Suppressor macrophage treated with lipopolysaccharide for 1 hour (primary cell): ENCODE results near the gene IL31RA.
"Not testable (repeated sequence)": the region's sequence is repeated elsewhere in the genome, so short reads cannot be mapped to it uniquely, and the experiment has no call there.

Experiments used
- DNase-seq, 3 donors: peaks; one replicate each; pipeline ENCODE4 v3.0.0-alpha.2; 2020 to 2022

The IL31RA gene

GRCh38 chr5:55927861-55928655, 76.9 kb downstream of the IL31RA start:
- no peak for DNase-seq

- no peak for DNase-seq
Observed at GRCh38 chr5:55929020-55929799, 78.1 kb downstream of the IL31RA start.

GRCh38 chr5:55932700-55933099, 81.5 kb downstream of the IL31RA start:
- peak in 1 of 3 donors; percentile 2 for DNase-seq

DNA sequence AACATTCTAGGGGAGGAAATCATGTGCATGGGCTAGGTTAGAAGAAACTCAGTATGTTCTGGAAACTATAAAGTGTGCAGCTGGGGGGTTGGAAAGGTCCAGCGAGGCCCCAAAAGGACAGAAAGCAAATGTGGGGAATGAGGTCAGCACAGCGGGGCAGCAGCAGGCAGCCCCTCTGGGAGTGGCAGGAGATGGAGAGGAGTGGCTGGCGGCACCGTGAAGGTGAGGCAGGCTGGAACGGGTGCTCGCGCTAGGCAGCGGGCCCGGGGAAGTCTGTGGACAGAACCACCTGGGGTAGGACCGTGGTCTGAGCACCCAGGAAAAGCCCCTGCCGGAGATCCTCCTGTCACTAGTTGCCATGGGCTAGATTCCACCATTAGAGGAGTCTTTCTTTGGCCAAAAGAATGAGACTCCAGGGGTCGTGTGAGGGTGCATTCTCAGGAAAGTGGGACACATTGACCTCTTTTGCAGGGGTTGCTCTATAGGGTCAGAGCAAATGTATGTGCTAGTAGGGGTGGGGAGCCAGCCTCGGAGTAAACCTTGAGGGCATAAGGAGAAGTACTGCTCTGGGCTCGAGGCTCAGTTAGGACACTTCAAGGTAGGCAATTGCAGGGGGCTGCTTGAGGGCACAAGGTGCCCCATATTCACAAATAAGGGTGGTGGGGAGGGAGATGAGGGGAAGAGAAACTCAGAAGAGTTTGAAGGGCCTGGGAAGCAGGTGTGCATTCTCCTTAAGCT, 82.4 kb downstream of the IL31RA start:
- peak; percentile 19 to 34 (median 22) for DNase-seq

GRCh38 chr5:55934115-55934613, 83.0 kb downstream of the IL31RA start:
- peak in 2 of 3 donors; percentile 21 to 27 for DNase-seq

GRCh38 chr5:55934720-55935119, 83.6 kb downstream of the IL31RA start:
- peak in 1 of 3 donors; percentile 14 for DNase-seq

DNA sequence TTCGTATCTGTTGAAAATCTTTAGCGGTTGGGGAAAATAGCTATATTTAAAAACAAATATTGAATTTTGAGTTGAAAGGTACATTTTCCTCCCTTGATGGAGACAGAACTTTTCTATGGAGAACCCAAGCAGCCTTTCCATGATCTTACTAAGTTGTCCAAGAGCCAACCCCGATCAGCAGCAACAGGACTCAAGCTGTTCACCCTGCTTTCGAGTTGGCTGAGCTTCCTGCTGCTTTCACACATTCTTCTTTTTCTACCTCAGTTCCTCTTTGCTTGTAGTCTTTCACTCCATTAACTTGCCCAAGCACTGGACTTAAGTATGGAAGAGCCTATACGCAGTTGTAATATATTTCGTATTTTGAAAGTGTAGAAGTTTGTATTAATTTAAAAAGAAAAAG, 84.2 kb downstream of the IL31RA start:
- DNase-seq, result peak in 1 of 3 donors; percentile 11

DNA sequence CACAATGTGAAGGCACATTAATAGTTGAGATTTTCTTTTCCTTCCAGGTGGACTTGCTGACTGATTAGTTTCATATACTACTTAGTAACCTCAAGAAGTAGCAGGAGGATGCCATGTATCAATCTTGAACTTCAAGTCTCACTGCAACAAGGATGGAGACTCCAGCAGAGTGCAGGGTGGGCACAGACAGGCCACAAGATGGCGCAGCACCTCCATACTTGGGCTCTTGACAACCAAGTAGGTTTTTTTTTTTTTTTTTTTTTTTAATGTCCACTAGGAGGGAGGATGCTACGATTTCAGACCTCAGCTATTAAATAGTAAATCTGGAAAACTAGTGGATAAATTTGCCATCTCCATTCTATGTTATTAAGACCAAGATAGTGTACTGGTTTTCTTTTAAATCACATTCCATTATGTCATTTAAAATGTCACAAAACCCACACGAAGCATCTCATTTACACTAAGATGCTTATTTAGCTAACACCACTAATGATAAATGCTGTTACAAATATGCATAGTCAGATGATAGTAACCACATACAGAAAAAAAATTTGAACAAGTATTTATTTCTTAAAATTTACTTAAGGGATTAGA, 85.0 kb downstream of the IL31RA start:
- peak; percentile 86 to 87 (median 87) for DNase-seq

DNA sequence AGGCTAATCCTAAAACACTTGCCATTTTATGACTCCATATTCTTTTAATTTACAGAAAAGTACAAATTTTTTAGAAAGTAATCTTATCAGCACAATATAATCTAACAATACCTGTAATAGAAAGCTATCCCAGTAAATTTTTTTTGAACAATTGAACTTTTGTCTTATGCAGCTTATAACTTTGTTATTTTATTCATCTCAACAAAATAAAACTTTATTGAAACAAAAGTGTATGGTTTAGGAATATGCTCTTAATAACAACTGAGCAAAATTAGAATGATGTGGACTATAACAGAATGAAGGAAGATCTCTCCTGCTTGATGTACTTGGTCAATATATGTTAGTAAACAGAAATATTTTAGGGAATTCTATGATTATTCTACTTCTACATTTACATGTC, 86.4 kb downstream of the IL31RA start:
- DNase-seq, result not testable (repeated sequence)

DNA sequence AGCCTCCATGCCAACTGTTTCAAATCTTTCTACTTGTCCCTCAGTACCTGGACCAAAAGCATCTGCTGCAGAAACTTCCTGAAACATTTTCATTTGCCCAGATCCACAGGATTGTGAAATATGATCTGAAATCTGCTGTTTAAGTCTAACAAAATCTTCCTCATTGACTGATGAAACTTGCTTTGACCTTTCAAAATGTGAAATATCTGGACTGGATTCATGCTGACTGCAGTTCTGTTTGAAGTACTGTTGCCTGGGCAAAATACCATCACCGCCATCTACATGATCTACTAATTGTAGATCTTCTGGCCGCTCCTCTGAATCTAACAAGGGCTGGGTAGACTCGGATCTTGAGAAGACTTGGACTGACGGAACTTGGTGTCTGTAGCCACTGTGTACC, 90.0 kb downstream of the IL31RA start:
- DNase-seq, result not testable (repeated sequence)

GRCh38 chr5:55959208-55959607, 108.1 kb downstream of the IL31RA start:
- no peak for DNase-seq

GRCh38 chr5:55960779-55961178, 109.6 kb downstream of the IL31RA start:
- DNase-seq, result no peak

DNA sequence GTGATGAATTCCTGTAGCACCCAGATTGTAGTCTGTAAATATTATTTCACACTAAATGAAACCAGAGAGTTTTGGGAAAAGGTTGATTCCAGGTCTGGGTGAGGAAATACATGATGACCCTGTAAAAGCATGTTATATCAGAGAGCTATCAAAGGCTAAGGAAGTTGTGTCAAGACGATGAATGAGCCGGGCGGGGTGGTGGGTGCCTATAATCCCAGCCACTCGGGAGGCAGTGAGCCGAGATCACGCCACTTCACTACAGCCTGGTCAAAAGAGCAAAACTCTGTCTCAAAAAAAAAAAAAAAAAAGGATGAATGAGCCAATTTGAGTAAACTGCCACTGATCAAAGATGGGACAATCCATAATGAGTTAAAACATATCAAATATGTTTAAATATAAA, 114.4 kb downstream of the IL31RA start:
- DNase-seq, result no peak

GRCh38 chr5:55966284-55966683, 115.1 kb downstream of the IL31RA start:
- no peak for DNase-seq

DNA sequence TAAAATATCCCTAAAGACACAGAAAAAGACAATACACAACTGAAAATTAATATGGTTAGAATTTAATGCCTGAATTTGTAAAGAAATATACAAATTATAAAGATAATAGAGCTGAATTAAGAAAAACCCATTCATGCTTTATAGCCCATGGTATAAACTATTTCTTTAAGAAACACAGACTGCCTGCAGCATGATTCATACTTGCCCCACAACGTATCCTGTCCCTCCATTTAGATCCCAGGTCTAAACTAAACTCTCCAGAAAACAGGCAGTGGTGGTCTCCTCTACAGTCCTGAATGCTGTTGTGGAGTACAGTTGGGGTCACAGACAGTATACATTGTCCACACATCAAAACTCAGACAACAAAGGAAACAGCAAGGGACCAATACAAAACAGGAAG, 118.8 kb downstream of the IL31RA start:
- DNase-seq, result no peak
